ENCODE measurements around the gene TRIM9. TPM values are rescaled to one million over a fixed set of nuclear protein-coding genes. Genes with fewer than 3 reads are reported as not detected.
"Not testable (repeated sequence)": the region's sequence is repeated elsewhere in the genome, so short reads cannot be mapped to it uniquely, and the experiment has no call there.

TRIM9 gene
- total RNA-seq, 4 donors from 2014 or later: 1.1 to 4.8 (median 2.8) TPM

- no peak for DNase-seq (ENCODE audit: low spot score)
- no peak for TF ChIP-seq CTCF (IDR thresholded peaks at IDR 0.05)
- ATAC-seq (ENCODE audit: low FRiP score): no peak
Measured at GRCh38 chr14:51004352-51004800, 90.5 kb downstream of the TRIM9 start.

- no peak for DNase-seq (ENCODE audit: low spot score)
- ATAC-seq (ENCODE audit: low FRiP score): no peak
- TF ChIP-seq CTCF (IDR thresholded peaks at IDR 0.05): no peak
Measured at GRCh38 chr14:51002406-51002999, 92.4 kb downstream of the TRIM9 start.

- ATAC-seq (ENCODE audit: low FRiP score) (no peak), DNase-seq (ENCODE audit: low spot score) (no peak)
- no peak for TF ChIP-seq CTCF (IDR thresholded peaks at IDR 0.05)
Measured at GRCh38 chr14:51000566-51000965, 94.3 kb downstream of the TRIM9 start.

GRCh38 chr14:50999726-51000125, 95.2 kb downstream of the TRIM9 start:
- TF ChIP-seq CTCF (IDR thresholded peaks at IDR 0.05): no peak
- DNase-seq (ENCODE audit: low spot score) (no peak), ATAC-seq (ENCODE audit: low FRiP score) (no peak)

- ATAC-seq (ENCODE audit: low FRiP score): no peak
Measured at GRCh38 chr14:50998612-50999011, 96.3 kb downstream of the TRIM9 start.

GRCh38 chr14:50997712-50998111, 97.2 kb downstream of the TRIM9 start:
- no peak for TF ChIP-seq CTCF (IDR thresholded peaks at IDR 0.05)
- DNase-seq (ENCODE audit: low spot score): no peak
- no peak for ATAC-seq (ENCODE audit: low FRiP score)

More at GRCh38 chr14:50998612-50999011, 96.3 kb downstream of the TRIM9 start:
- no peak for DNase-seq (ENCODE audit: low spot score)
- no peak for TF ChIP-seq CTCF (IDR thresholded peaks at IDR 0.05)

- not testable (repeated sequence) for DNase-seq (ENCODE audit: low spot score); ATAC-seq (ENCODE audit: low FRiP score)
Measured at GRCh38 chr14:50994158-50994557, 100.7 kb downstream of the TRIM9 start.

Data from omental fat pad (tissue), 4 donors.